Measurements from ENCODE around the gene NUF2. TPM values are rescaled to one million over a fixed set of nuclear protein-coding genes. Genes with fewer than 3 reads are reported as not detected.

NUF2 gene
- total and polyA plus RNA-seq, 4 donors: 0.80 to 31.6 (median 1.0) TPM; not detected in 1

GRCh38 chr1:163372576-163372975 is 50.8 kb downstream of the NUF2 start:
- 75% methylated on average over 1 of the region's 1 CpG for WGBS
- Histone ChIP-seq H3K4me3 (ENCODE audit: low read depth in 1 of 3, low read length in 3 of 3) (no peak overlapping the region), H3K27ac (ENCODE audit: low read depth in 1 of 2, low read length in 2 of 2) (no peak overlapping the region), H3K36me3 (ENCODE audit: control insufficient read depth in 4 of 4, insufficient read depth in 3 of 4, low read depth in 1 of 4, low read length in 3 of 4) (no peaks in the 10 kb centered on the region), H3K27me3 (ENCODE audit: control insufficient read depth in 4 of 4, insufficient read depth in 4 of 4, low read length in 3 of 4) (peaks cover 0 to 4% (median 0%) of the 10 kb centered on the region in 4 donors), H3K9me3 (ENCODE audit: control insufficient read depth in 4 of 4, low read length in 3 of 4) (no peaks in the 10 kb centered on the region), H3K9ac (ENCODE audit: low read depth in 1 of 2, low read length in 2 of 2) (no peak overlapping the region), H3K4me1 (ENCODE audit: control insufficient read depth in 4 of 4, insufficient read depth in 4 of 4, low read length in 3 of 4) (no peaks in the 10 kb centered on the region)
- TF ChIP-seq HNF4G (IDR thresholded peaks at IDR 0.05) (no peak), JUND (IDR thresholded peaks at IDR 0.05) (no peak), GABPA (IDR thresholded peaks at IDR 0.05 in 1 of 2, conservative IDR thresholded peaks at IDR 0.05 in 1 of 2) (no peak), FOXA2 (IDR thresholded peaks at IDR 0.05) (no peak), EGR1 (IDR thresholded peaks at IDR 0.05; ENCODE audit: low read depth in 2 of 2) (no peak), RAD21 (IDR thresholded peaks at IDR 0.05) (no peak), YY1 (IDR thresholded peaks at IDR 0.05) (no peak), MAX (IDR thresholded peaks at IDR 0.05) (no peak), REST (IDR thresholded peaks at IDR 0.05) (no peak), SP1 (IDR thresholded peaks at IDR 0.05) (no peak), TAF1 (conservative IDR thresholded peaks at IDR 0.05) (no peak), ATF3 (IDR thresholded peaks at IDR 0.05) (no peak), RXRA (IDR thresholded peaks at IDR 0.05) (no peak), NR2F2 (IDR thresholded peaks at IDR 0.05) (no peak), HNF4A (conservative IDR thresholded peaks at IDR 0.05) (no peak), FOXA1 (IDR thresholded peaks at IDR 0.05) (no peak)
- TF ChIP-seq, protein P1, sequence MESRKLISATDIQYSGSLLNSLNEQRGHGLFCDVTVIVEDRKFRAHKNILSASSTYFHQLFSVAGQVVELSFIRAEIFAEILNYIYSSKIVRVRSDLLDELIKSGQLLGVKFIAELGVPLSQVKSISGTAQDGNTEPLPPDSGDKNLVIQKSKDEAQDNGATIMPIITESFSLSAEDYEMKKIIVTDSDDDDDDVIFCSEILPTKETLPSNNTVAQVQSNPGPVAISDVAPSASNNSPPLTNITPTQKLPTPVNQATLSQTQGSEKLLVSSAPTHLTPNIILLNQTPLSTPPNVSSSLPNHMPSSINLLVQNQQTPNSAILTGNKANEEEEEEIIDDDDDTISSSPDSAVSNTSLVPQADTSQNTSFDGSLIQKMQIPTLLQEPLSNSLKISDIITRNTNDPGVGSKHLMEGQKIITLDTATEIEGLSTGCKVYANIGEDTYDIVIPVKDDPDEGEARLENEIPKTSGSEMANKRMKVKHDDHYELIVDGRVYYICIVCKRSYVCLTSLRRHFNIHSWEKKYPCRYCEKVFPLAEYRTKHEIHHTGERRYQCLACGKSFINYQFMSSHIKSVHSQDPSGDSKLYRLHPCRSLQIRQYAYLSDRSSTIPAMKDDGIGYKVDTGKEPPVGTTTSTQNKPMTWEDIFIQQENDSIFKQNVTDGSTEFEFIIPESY (IDR thresholded peaks at IDR 0.05): no peak
- TF ChIP-seq, protein P2, sequence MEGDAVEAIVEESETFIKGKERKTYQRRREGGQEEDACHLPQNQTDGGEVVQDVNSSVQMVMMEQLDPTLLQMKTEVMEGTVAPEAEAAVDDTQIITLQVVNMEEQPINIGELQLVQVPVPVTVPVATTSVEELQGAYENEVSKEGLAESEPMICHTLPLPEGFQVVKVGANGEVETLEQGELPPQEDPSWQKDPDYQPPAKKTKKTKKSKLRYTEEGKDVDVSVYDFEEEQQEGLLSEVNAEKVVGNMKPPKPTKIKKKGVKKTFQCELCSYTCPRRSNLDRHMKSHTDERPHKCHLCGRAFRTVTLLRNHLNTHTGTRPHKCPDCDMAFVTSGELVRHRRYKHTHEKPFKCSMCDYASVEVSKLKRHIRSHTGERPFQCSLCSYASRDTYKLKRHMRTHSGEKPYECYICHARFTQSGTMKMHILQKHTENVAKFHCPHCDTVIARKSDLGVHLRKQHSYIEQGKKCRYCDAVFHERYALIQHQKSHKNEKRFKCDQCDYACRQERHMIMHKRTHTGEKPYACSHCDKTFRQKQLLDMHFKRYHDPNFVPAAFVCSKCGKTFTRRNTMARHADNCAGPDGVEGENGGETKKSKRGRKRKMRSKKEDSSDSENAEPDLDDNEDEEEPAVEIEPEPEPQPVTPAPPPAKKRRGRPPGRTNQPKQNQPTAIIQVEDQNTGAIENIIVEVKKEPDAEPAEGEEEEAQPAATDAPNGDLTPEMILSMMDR (IDR thresholded peaks at IDR 0.05; ENCODE audit: low read depth, low read length, missing input control): no peak
- no peak for DNase-seq (ENCODE audit: low spot score)
